Fibroblast of peridontal ligament (primary cell): ENCODE data around the gene CHST2.

Experiments used
- DNase-seq: peaks from one replicate; pipeline ENCODE4 v3.0.0-alpha.2; 2010; ENCODE audit errors: extremely low read depth

The CHST2 gene

GRCh38 chr3:143167969-143168854, 48.6 kb downstream of the CHST2 start:
- DNase-seq: peak; percentile 32

- DNase-seq: no peak
Measured at GRCh38 chr3:143168855-143169192, 49.3 kb downstream of the CHST2 start.

GRCh38 chr3:143170074-143170473, 50.5 kb downstream of the CHST2 start:
- no peak for DNase-seq

GRCh38 chr3:143170676-143171075, 51.1 kb downstream of the CHST2 start:
- peak; percentile 35 for DNase-seq

GRCh38 chr3:143171141-143171980, 51.8 kb downstream of the CHST2 start:
- peak; percentile 73 for DNase-seq

- DNase-seq: no peak
Measured at GRCh38 chr3:143172062-143172794, 52.7 kb downstream of the CHST2 start.

- no peak for DNase-seq
Measured at GRCh38 chr3:143172795-143173145, 53.2 kb downstream of the CHST2 start.

- DNase-seq: no peak
Measured at GRCh38 chr3:143173242-143173641, 53.7 kb downstream of the CHST2 start.
